Measurements from ENCODE around the gene DHRSX.
"Not testable (repeated sequence)": the region's sequence is repeated elsewhere in the genome, so short reads cannot be mapped to it uniquely, and the experiment has no call there.

DHRSX gene

DNA sequence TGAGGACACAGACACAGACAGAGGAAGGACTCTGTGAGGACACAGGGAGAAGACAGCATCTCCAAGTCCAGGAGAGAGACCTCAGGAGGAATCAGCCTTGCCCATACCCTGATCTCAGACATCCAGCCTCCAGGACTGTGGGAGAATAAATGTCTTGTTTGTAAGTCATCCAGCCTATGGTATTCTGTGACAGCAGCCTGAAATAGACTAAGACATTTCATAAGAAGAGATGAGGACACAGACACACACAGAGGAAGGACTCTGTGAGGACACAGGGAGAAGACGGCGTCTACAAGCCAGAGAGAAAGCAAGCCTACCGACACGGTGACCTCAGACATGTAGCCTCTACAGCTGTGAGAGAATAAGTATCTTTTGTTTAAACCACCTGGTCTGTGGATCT, 112.1 kb downstream of the DHRSX start:
- no peak for DNase-seq

- DNase-seq: no peak
These were observed 113.0 kb downstream of the DHRSX start for GRCh38 chrX:2387614-2388239.

DNA sequence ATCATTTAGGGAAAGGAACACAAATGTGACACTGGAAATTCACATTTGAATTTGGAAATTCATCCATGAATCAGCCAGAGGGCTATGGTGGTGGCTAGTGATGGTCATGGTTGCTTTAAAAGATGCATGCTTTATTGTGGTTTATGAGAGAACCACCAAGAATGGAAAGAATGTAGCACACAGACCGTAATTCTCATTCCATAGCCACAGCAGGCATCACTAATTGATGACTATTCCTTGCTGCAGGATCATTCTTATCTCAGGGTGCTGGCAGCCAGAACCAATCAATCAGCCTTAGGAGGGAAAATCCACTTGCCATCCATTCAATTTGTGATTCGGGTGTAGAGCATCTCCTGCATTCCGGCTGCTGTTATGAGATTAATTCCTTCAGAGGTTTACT, 115.6 kb downstream of the DHRSX start:
- DNase-seq: no peak

- DNase-seq: no peak
These were observed 116.3 kb downstream of the DHRSX start for GRCh38 chrX:2384486-2384885.

- DNase-seq: no peak
These were observed 117.0 kb downstream of the DHRSX start for GRCh38 chrX:2383735-2384134.

DNA sequence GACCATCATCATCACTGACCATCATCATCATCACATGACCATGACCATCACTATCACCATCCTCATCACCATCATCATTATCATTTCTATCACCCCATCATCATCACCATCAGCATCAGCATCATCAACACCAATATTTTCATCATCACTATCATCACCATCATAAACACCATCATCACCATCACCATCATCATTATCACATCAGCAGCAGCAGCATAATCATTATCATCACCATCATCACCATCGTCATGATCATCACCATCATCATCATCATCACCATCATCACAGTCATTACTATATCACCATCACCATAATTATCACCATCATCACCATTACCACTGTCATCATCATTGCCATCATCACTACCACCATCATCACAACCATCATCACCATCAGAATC, 117.6 kb downstream of the DHRSX start:
- no peak for DNase-seq

DNA sequence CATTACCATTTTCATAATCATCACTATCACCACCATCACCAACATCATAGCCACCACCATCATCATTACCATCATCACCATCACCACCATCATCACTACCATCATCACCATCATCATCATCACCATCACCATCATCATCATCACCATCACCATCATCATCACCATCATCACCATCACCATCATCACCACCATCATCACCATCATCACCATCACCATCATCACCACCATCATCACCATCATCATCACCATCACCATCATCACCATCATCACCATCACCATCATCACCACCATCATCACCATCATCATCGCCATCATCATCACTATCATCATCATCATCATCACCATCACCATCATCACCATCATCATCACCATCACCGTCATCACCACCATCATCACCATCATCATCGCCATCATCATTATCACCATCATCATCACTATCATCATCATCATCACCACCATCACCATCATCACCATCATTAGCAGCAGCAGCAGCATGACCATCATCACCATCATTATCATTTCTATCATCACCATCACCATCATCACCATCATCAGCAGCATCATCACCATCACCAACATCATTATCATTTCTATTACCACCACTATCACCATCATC, 118.2 kb downstream of the DHRSX start:
- not testable (repeated sequence) for DNase-seq

DNA sequence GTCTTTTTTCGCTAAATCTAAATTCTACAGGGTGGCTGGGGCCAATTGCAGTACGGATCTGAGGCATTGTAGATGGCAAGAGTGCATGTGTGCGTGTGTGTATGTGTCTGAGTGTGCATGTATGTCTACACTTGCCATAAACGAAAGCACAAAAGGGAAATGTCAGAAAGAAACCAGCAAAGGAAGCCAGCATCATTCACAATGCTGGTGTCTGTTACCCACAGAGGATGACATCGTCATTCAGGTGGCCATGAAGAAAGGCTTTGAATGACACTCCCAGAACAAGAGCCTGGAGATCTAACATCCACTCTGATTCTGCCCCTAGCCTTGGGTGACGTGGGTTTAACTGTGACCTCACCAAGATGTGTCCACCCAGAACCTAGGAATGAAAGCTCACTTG, 124.6 kb downstream of the DHRSX start:
- DNase-seq: no peak

DNA sequence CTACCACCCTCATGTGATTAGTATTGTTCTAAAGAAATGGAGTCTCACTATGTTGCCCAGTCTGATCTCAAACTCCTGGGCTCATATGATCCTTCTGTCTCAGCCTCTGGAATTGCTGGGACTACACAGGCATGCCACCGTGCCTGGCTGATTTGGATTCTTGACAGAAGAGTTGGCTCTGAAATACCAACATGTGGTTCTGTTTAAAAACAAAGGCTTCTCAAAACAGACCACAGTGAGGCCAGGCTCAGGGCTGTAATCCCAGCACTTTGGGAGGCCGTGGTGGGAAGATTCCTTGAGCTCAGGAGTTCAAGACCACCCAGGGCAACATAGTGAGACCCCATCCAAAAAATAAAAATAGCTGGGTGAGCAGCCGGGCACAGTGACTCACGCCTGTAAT, 126.7 kb downstream of the DHRSX start:
- no peak for DNase-seq

GRCh38 chrX:2373615-2374014, 127.2 kb downstream of the DHRSX start:
- DNase-seq: no peak

- no peak for DNase-seq
These were observed 129.6 kb downstream of the DHRSX start for GRCh38 chrX:2371026-2371711.

DNA sequence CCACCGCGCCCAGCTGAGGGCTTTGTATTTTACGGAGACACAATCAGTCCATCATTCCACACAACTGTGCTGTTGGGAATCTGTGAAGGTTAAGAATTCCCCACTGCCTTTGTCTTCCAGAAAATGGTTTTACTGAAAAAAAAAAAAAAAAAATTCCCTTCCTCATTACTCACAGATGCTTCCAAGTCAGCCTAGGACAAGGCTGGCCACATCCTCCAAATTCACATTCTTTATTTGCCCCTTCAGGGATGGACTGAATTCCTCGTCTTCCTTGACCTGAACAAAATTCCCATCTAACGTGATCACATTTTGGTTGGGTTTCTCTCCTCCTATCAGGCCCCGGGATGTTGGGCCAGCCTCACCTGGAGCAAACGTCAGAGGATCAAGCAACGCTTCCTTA, 130.3 kb downstream of the DHRSX start:
- no peak for DNase-seq

GRCh38 chrX:2369206-2369605, 131.6 kb downstream of the DHRSX start:
- DNase-seq: no peak

GRCh38 chrX:2360731-2361130, 140.0 kb downstream of the DHRSX start:
- DNase-seq: no peak

GRCh38 chrX:2359522-2359921, 141.3 kb downstream of the DHRSX start:
- DNase-seq: not testable (repeated sequence)

DNA sequence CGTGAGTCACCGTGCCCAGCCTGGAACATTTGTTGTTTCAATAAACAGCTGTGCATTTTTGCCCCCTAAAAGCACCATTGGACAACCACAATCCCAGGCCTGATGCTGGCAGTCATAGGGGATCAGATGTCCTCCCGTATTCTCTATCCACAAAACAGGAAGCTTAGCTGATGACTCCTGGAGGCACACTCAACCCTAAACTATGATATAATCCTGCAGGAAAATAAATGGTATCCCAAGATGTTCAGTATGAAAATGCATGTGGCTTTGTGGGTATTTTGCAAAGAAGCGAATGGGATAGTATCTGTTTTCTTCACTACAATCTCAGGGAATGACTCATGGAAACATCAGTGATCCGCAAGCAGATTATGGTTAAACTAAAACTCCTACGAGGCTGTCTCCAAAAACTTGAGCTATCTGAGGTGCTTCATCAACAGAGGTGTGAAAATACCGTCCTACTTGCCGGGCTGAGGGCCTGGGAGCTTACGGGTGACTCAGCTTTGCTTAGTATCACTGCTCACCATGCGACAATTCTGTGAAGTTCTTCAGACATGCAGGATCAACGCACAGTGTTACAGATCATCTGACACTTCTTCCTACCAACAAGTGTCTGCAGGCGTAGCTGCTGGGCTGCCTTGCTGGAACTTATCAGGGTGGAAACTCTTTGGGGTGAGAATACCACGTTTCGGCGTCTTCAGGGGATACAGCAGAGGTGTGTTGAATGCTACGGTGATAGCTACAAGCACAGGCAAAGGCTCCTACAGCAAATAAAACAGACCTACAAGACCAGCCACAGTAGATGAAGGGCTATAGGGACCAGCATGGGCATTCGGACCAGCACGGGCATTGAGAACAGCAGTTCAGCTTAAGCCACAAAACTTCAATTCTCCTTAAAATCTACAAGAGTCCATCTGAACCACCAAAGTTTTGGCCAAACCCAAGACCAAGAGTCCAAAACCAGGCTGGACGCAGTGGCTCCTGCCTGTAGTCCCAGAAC, 148.5 kb downstream of the DHRSX start:
- no peak for DNase-seq

DNA sequence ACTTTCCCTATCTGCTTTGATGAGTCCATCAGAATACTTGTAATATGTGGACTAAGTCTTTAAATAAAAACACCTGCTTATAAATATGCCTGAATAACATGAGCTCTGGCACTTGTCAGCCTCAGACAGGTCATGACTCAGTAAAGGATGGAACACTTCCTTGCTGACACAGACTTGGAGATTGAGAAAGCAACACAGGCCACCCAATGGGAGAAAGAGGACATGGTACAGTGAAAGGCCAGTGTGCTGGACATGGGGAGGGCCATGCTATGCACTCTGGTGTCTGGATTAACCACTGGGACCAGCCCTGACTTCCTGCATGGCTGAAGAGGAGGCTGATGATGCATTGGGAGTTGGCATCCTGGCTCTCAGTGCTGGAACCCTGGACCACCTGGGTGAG, 149.5 kb downstream of the DHRSX start:
- DNase-seq: no peak

- not testable (repeated sequence) for DNase-seq
These were observed 150.1 kb downstream of the DHRSX start for GRCh38 chrX:2350703-2351102.

GRCh38 chrX:2350036-2350435, 150.7 kb downstream of the DHRSX start:
- DNase-seq: not testable (repeated sequence)

DNA sequence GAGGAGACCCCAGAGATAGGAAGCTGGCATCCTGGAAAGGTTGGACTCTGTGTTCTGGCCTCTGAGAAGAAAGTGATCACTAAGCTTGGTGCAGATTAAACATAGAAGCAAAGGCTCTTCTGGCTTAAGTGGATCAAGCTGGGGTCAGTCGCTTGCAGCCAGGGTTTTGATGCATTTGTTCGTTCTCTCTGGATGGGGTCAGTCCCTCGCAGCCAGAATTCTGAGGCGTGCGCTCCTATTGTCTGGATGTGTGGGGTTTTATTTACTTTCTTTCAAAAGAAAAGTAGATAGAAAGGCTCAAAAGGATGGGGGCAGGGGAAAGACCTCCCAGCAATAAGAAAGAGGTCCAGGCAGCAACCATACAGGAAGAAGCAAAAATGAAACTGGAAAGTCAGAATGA, 152.6 kb downstream of the DHRSX start:
- no peak for DNase-seq

GRCh38 chrX:2346158-2346557, 154.6 kb downstream of the DHRSX start:
- no peak for DNase-seq

GRCh38 chrX:2345562-2345961, 155.2 kb downstream of the DHRSX start:
- DNase-seq: no peak

DNA sequence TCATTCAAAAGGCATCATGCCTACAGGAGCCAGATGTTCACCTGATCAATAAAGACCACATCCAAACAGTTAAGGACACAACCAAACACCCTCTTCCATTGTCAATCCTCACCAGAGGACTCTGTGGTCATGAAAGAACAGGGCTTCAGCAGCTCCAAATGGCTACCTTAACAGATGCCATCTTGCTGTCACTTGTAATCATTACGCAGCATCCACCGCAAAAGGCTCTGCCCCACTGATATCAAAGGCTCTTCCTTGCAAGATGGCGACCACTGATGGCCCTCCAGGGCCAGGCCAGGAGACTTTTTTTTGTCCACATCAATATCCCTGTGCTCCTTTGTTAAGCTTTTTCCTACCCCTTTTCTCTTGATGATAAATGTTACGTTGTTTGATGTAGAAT, 157.4 kb downstream of the DHRSX start:
- no peak for DNase-seq

Data from NCI-H774 (cell line).